ENCODE data around the gene TSPAN11.
"Not testable (repeated sequence)": the region's sequence is repeated elsewhere in the genome, so short reads cannot be mapped to it uniquely, and the experiment has no call there.

TSPAN11 gene, protein sequence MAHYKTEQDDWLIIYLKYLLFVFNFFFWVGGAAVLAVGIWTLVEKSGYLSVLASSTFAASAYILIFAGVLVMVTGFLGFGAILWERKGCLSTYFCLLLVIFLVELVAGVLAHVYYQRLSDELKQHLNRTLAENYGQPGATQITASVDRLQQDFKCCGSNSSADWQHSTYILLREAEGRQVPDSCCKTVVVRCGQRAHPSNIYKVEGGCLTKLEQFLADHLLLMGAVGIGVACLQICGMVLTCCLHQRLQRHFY

DNA sequence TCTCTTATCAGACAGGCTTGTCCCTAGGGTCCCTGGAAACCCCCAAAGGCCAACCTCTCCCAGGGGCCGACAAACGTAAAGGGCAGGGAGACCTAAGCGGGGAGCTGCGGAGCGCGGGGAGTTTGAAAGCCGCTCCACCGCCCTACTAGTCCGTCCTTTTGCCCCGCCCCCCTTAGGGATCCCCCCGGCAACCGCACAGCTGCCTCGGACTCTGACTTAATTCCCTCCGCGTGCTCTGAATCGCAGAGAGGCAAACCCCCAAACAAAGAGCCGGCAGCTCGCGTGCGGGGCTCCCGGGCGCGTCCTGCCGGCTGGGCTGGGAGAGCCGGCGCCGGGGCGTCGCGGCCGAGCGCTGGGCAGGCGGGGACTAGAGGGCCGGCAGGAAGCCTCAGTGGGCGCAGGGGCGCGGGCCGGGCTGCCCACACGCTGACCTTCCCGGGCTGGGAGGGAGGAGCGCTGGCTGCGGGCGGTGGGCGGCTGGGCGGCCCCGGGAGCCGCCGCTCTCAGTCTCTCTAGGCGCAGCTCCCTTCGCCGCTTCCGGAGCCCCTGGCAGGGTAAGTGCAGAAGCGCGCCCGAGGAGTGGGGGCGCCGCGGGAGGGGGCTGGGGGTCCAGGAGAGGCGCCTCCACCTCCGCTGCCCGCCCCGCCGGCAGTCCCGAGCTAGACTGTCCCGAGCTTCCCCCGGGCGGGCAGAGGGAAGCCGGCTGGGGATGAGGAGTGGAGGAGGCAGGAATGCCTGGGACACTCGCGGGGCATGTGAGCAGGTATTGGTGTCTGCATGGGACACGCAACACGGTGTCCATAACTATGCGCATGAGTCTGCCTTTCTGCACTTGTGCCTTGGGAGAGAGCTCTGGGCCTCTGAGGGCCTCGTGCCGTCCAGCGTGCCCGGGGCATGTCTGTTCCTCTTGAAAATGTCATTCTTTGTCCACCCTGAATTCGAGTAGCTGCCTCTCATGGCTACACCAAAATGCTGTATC, at the start of gene TSPAN11:
Gene TSPAN11 (plus strand): TSS at position 506 of the 979 bp plus-strand sequence. CDS start 27,244 bp downstream, outside the sequence.
- peak within 1 kb of the TSS; percentile 30 for H3K4me3 ChIP-seq
- no peaks in the 10 kb centered on the region for H3K36me3 ChIP-seq (replicated peaks)
- no peaks in the 10 kb centered on the region for H3K27me3 ChIP-seq (ENCODE audit: low read depth)
- H3K9me3 ChIP-seq: no peaks in the 10 kb centered on the region
- in situ Hi-C loops (cut with MboI; ENCODE audit: low sequenced_read_pairs): no loop called here
- peak; percentile 56 to 80 for DNase-seq (ENCODE audit: low spot score in 2 of 2)
- H3K4me1 ChIP-seq: peaks cover 11% of the 10 kb centered on the region

DNA sequence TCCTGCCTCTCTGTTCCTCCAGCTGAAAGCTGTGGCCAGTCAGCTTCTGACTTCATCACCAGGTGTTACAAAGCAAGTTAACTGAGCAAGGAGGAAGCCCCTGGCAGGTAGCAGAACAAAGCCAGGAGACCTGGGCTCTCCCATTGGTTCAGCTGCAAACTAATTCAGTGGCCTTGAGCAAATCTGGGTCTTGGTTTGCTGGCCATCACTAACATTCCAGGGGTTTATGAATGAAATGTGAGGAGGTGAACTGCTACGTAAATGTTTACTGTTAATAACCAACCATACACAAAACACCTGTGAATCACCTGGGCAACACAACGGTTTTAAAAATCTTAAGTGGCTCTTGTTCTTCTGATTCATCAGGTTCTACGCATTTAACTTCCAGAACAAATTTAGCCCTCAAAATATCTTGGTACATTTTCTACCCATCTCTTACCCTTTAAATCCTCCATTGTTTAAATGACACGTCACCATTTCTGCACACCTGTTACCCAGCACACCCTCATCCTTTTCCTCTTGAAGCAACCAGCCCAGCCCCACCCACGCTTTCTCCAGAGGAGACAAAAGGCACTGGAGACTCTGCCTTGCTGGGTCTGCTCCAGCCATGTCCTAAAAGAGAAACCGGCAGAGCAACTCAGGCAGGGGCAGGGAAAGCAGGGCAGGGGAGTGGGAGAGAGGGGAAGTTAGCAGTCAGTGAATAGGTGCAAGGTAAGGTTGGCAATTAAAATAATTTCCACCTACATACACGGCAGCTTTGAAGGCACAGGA, 49.3 kb upstream of the TSPAN11 start:
- Histone ChIP-seq H3K4me3 (no peak overlapping the region), H3K27me3 (ENCODE audit: low read depth) (peaks cover 13% of the 10 kb centered on the region), H3K36me3 (replicated peaks) (no peaks in the 10 kb centered on the region), H3K9me3 (no peaks in the 10 kb centered on the region), H3K4me1 (no peaks in the 10 kb centered on the region)
- in situ Hi-C loops (cut with MboI; ENCODE audit: low sequenced_read_pairs): no loop called here
- DNase-seq (ENCODE audit: low spot score in 2 of 2): no peak

DNA sequence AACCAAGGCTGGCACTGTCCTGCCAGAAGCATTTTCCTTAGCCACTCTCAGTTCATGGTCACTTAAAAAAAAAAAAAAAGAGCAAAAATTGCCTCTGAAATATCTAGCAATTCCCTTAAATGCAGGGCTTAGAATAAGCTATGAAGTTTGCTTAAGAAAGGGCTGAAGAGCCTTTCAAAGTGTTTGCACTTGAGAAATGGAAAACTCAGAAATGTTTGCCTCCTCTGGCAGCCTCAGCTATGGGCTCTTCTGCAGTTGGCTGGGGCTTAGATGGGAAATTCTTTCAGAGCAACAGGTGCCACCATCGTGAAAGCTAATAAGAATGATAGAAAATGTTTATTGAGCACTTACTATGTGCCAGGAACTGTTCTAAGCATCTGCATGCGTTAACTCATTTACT, 48.5 kb upstream of the TSPAN11 start:
- no peak for DNase-seq (ENCODE audit: low spot score in 2 of 2)
- H3K36me3 ChIP-seq (replicated peaks): no peaks in the 10 kb centered on the region
- H3K27me3 ChIP-seq (ENCODE audit: low read depth): peaks cover 13% of the 10 kb centered on the region
- H3K4me3 ChIP-seq: no peak overlapping the region
- no peaks in the 10 kb centered on the region for H3K9me3 ChIP-seq
- in situ Hi-C loops (cut with MboI; ENCODE audit: low sequenced_read_pairs): no loop called here
- no peaks in the 10 kb centered on the region for H3K4me1 ChIP-seq

DNA sequence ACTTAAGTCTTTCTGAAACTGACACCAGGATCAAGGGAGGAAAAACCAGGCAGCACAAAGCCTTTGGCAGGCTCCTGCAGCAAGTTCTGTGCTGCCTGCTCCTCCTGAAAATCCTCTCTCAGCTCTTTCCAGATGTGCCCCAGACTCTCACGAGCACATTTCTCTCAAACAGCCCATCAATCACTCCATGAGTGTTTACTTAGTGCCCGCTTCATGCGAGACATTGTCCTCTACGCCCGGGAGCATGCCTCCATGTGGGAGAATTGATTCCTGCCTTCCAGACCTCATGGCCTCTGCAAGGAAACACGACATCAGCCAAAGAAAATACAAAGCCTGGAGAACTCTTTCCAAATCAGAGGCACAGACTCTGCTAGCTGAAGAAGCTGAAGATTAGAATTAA, 46.5 kb upstream of the TSPAN11 start:
- in situ Hi-C loops (cut with MboI; ENCODE audit: low sequenced_read_pairs): no loop called here
- no peak for DNase-seq (ENCODE audit: low spot score in 2 of 2)
- no peaks in the 10 kb centered on the region for H3K4me1 ChIP-seq
- H3K36me3 ChIP-seq (replicated peaks): no peaks in the 10 kb centered on the region
- H3K9me3 ChIP-seq: no peaks in the 10 kb centered on the region
- no peak overlapping the region for H3K4me3 ChIP-seq
- peaks cover 13% of the 10 kb centered on the region for H3K27me3 ChIP-seq (ENCODE audit: low read depth)

DNA sequence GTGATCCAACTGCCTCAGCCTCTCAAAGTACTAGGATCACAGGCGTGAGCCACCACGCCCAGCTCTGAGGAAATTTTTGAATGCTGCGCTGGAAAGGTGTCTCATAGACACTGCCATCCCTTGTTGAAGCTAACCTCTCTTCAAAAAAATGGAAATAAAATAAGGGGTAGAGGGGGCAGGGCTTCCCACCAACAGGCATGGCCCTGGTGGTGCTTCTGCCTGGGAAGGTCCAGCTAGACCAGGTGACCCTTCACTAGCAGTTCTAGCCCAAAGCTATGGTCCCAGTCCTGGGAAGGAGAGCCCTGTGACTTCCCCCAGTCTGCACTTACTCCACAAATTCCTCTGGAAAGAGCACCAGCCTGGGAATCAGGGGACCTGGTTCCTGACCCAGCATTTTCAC, 45.7 kb upstream of the TSPAN11 start:
- Histone ChIP-seq H3K4me1 (no peaks in the 10 kb centered on the region), H3K27me3 (ENCODE audit: low read depth) (peaks cover 13% of the 10 kb centered on the region), H3K4me3 (no peak overlapping the region), H3K36me3 (replicated peaks) (no peaks in the 10 kb centered on the region), H3K9me3 (no peaks in the 10 kb centered on the region)
- in situ Hi-C loops (cut with MboI; ENCODE audit: low sequenced_read_pairs): no loop called here
- DNase-seq (ENCODE audit: low spot score in 2 of 2): no peak

DNA sequence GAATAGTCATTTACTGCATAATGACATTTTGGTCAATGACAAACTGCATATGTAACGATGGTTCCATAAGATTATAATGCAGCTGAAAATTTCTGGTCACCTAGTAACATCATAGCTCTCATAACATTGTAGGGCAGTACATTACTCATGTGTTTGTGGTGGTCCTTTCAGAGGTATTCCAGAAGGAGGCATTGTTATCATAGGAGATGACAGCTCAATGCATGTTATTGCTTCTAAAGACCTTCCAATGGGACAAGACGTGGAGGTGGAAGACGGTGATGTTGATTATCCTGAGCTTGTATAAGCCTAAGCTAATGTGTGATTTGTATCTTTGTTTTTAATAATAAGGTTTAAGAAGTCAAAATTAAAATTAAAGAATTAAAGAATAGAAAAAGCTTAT, 43.8 kb upstream of the TSPAN11 start:
- no peak for DNase-seq (ENCODE audit: low spot score in 2 of 2)
- peaks cover 13% of the 10 kb centered on the region for H3K27me3 ChIP-seq (ENCODE audit: low read depth)
- in situ Hi-C loops (cut with MboI; ENCODE audit: low sequenced_read_pairs): no loop called here

DNA sequence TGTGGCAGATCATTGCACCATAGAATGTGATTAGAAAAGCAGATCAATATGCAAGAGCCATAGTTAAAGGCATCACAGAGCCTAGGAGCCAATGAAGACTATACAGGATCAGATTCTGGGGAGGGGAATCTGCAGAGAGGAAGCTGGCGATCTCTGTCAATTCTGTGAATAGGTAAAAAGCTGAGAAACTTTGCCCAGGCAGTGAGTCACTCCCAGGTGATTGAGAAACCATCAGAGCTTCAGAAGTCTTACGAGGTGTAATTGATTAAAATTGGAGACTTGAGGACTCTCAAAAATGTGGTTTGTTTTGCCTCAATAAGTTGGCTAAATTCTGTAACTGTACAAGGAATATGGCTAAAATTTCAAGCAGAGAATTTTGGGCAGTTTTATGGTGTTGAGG, 41.7 kb upstream of the TSPAN11 start:
- Histone ChIP-seq H3K27me3 (ENCODE audit: low read depth) (peaks cover 5% of the 10 kb centered on the region), H3K4me3 (no peak overlapping the region), H3K36me3 (replicated peaks) (no peaks in the 10 kb centered on the region), H3K4me1 (no peaks in the 10 kb centered on the region), H3K9me3 (no peaks in the 10 kb centered on the region)
- in situ Hi-C loops (cut with MboI; ENCODE audit: low sequenced_read_pairs): no loop called here
- DNase-seq (ENCODE audit: low spot score in 2 of 2): no peak

More for the DNA sequence above, 43.8 kb upstream of the TSPAN11 start:
- Histone ChIP-seq H3K4me1 (no peaks in the 10 kb centered on the region), H3K36me3 (replicated peaks) (no peaks in the 10 kb centered on the region), H3K9me3 (no peaks in the 10 kb centered on the region), H3K4me3 (no peak overlapping the region)

DNA sequence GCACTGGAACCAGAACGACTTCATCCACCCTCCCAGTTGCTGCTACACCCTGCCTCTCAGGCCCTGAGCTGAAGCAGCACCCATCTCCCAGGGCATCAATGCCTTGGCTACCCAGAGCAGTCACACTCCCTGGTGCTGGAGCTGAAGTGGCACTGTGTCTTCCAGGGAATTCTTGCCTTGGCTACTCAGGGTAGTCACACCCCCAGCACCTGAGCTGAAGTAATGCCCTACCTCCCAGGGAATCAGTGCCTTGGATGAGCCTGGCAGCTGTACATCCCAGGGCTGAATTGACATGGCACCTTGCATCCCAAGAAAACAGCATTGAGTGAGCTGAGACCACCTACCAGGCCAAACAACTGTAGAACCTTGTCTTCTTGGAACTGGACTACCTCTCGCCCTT, 41.2 kb upstream of the TSPAN11 start:
- Histone ChIP-seq H3K4me1 (no peaks in the 10 kb centered on the region), H3K4me3 (no peak overlapping the region), H3K9me3 (no peaks in the 10 kb centered on the region), H3K27me3 (ENCODE audit: low read depth) (no peaks in the 10 kb centered on the region), H3K36me3 (replicated peaks) (no peaks in the 10 kb centered on the region)
- in situ Hi-C loops (cut with MboI; ENCODE audit: low sequenced_read_pairs): no loop called here
- no peak for DNase-seq (ENCODE audit: low spot score in 2 of 2)

DNA sequence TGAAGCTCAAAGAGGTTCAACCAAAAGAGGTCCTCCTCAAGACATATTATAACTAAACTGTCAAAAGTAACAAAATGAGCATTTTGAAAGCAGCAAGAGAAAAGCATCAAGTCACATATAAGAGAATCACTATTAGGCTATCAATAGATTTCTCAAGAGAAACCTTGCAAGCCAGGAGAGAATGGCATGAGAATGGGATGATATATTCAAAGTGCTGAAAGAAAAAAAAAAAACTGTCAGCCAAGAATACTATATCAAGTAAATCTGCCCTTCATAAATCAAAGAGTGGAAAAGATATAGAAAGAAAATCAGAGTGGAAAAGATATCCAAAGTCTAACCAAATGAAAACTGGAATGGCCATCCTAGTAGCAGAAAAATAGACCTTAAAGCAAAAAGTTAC, 39.3 kb upstream of the TSPAN11 start:
- no peak for DNase-seq (ENCODE audit: low spot score in 2 of 2)
- H3K9me3 ChIP-seq: no peaks in the 10 kb centered on the region
- no peaks in the 10 kb centered on the region for H3K27me3 ChIP-seq (ENCODE audit: low read depth)
- no peaks in the 10 kb centered on the region for H3K36me3 ChIP-seq (replicated peaks)
- H3K4me3 ChIP-seq: no peak overlapping the region
- in situ Hi-C loops (cut with MboI; ENCODE audit: low sequenced_read_pairs): no loop called here
- H3K4me1 ChIP-seq: no peaks in the 10 kb centered on the region

DNA sequence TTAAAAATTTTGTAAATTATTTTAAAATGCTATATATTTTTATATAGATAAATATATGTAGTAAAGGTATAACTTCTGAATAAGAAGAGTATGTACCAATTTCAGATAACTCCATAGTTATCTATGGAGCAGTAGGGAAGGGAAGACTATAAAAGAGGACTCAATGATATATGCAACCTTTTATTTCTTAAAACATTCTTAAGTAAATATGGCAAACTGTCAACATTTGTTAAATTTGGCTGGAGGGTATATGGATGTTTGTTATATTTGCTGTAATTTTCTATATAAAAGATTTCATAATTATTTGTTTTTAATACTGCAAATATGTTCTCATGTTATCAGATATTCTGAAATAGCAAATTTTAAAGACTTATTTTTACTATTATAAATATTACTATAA, 38.3 kb upstream of the TSPAN11 start:
- Histone ChIP-seq H3K4me1 (no peaks in the 10 kb centered on the region), H3K9me3 (no peaks in the 10 kb centered on the region), H3K4me3 (no peak overlapping the region), H3K27me3 (ENCODE audit: low read depth) (no peaks in the 10 kb centered on the region), H3K36me3 (replicated peaks) (no peaks in the 10 kb centered on the region)
- in situ Hi-C loops (cut with MboI; ENCODE audit: low sequenced_read_pairs): no loop called here
- no peak for DNase-seq (ENCODE audit: low spot score in 2 of 2)

DNA sequence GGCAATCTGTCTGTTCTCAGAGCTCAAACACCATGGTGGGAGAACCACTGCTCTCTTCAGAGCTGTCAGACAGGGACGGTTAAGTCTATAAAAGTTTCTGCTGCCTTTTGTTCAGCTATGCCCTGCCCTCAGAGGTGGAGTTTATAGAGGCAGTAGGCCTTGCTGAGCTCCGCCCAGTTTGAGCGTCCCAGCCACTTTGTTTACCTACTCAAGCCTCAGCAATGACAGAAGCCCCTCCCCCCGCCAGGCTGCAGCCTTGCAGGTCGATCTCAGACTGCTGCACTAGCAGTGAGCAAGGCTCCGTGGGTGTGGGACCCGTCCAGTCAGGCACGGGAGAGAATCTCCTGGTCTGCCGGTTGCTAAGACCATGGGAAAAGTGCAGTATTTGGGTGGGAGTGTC, 32.0 kb upstream of the TSPAN11 start:
- H3K4me1 ChIP-seq; H3K9me3 ChIP-seq; in situ Hi-C loops (cut with MboI; ENCODE audit: low sequenced_read_pairs); H3K27me3 ChIP-seq (ENCODE audit: low read depth); H3K4me3 ChIP-seq; H3K36me3 ChIP-seq (replicated peaks): not testable (repeated sequence)
- peak in 1 of 2 experiments; percentile 33 for DNase-seq (ENCODE audit: low spot score in 2 of 2)

DNA sequence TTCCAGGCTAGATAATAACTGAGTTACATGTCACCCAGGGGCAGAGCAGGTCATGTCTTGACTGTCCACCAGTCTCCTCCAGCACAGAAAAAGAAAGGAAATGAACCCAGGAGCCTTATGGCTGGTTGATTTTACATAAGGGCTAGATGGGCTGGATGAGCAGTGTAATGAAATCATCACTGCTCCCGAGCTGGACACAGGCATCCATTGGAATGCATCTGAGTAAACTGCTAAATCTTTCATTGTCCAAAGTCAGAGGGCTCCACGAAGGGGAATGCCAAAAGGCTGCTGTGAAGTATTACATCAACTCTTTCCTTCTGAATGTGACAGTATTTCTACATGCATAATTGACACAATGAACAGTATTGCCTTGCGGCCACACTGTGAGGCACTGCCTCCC, 30.1 kb upstream of the TSPAN11 start:
- Histone ChIP-seq H3K36me3 (replicated peaks) (no peaks in the 10 kb centered on the region), H3K27me3 (ENCODE audit: low read depth) (no peaks in the 10 kb centered on the region), H3K9me3 (0 out of 2 replicates have a peak, but pooled peaks cover 3% of the 10 kb centered on the region), H3K4me1 (no peaks in the 10 kb centered on the region), H3K4me3 (no peak overlapping the region)
- in situ Hi-C loops (cut with MboI; ENCODE audit: low sequenced_read_pairs): no loop called here
- DNase-seq (ENCODE audit: low spot score in 2 of 2): no peak

DNA sequence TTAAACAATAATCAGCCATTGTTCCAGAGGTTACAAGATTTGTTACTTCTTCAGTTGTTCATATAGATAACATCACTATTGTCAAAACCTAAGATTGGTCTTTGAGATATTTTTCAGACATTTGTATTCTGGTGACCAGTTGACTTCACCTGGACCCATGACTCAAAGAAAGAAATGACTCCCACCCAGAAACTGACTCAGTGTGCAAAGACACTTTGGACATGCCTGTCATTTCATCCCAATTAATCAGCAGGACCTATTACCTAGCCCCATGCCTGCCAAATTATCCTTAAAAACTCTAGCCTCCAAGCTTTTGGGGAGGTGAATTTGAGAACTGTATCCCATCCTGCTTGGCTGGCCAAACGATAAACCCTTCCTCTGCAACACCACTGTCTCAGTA, 27.7 kb upstream of the TSPAN11 start:
- in situ Hi-C loops (cut with MboI; ENCODE audit: low sequenced_read_pairs): no loop called here
- no peaks in the 10 kb centered on the region for H3K27me3 ChIP-seq (ENCODE audit: low read depth)
- no peak for DNase-seq (ENCODE audit: low spot score in 2 of 2)

More for the DNA sequence above, 27.7 kb upstream of the TSPAN11 start:
- no peaks in the 10 kb centered on the region; the same call in none of the 2 replicates for H3K4me1 ChIP-seq
- 0 out of 2 replicates have a peak, but pooled peaks cover 3% of the 10 kb centered on the region for H3K9me3 ChIP-seq
- no peaks in the 10 kb centered on the region for H3K36me3 ChIP-seq (replicated peaks)
- no peak overlapping the region for H3K4me3 ChIP-seq

Data from HAP-1 (cell line).